SU-DHL-6 (cell line): ENCODE measurements around the gene ME3.

Experiments
- EZH2phosphoT487 ChIP-seq: fragments of 200-600 bp; sonication (generic), shearing (Covaris generic); conservative IDR thresholded peaks from 2 replicates; pipeline ENCODE4 v1.6.1; 2018; ENCODE audit warnings: mild to moderate bottlenecking, antibody characterized with exemption, low read length, moderate library complexity, mixed read lengths
- TF ChIP-seq, protein P1 (sequence below): fragments of 200-600 bp; sonication (generic); IDR thresholded peaks from one replicate; pipeline ENCODE4 v1.5.1; 2017; ENCODE audit warnings: antibody characterized with exemption, mild to moderate bottlenecking, low read length, moderate library complexity; ENCODE audit not compliant: insufficient read depth, poor library complexity, severe bottlenecking

DNA sequence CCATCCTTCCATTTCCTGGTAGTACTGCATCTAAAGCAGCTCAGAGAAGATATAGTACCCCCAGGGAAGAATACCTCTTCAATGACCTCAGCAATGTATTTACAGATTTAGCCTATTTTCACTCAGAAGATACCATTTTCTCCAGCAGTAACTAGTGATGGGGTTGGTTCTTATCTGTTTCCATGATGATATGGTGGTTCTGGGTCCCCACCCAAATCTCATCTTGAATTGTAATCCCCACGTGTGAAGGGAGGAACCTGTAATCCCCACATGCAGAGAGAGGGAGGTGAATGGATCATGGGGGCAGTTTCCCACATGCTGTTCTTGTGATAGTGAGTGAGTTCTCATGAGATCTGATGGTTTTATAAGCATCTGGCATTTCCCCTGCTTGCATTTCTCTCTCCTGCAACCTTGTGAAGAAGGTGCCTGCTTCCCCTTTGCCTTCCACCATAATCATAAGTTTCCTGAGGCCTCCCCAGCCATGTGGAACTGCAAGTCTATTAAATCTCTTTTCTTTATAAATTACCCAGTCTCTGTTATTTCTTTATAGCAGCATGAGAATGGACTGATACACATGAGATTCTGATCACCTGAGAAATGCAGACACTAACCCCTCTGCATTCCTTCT, 158.6 kb downstream of the ME3 start:
- TF ChIP-seq, protein P1, sequence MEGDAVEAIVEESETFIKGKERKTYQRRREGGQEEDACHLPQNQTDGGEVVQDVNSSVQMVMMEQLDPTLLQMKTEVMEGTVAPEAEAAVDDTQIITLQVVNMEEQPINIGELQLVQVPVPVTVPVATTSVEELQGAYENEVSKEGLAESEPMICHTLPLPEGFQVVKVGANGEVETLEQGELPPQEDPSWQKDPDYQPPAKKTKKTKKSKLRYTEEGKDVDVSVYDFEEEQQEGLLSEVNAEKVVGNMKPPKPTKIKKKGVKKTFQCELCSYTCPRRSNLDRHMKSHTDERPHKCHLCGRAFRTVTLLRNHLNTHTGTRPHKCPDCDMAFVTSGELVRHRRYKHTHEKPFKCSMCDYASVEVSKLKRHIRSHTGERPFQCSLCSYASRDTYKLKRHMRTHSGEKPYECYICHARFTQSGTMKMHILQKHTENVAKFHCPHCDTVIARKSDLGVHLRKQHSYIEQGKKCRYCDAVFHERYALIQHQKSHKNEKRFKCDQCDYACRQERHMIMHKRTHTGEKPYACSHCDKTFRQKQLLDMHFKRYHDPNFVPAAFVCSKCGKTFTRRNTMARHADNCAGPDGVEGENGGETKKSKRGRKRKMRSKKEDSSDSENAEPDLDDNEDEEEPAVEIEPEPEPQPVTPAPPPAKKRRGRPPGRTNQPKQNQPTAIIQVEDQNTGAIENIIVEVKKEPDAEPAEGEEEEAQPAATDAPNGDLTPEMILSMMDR = no peak
- TF ChIP-seq EZH2phosphoT487 = no peak
